GM23338 (cell line): ENCODE results near the gene MYCN.

Source experiments
- EZH2 ChIP-seq: fragments of 200-600 bp; sonication (generic); IDR thresholded peaks from one replicate; pipeline ENCODE4 v1.8.0; 2017; ENCODE audit warnings: antibody characterized with exemption, mild to moderate bottlenecking, low read depth; ENCODE audit not compliant: unreplicated experiment
- EZH2phosphoT487 ChIP-seq: fragments of 200-600 bp; sonication (generic); IDR thresholded peaks from one replicate; pipeline ENCODE4 v1.8.1; 2018; ENCODE audit warnings: antibody characterized with exemption; ENCODE audit not compliant: unreplicated experiment
- POLR2AphosphoS5 ChIP-seq: IDR thresholded peaks from 2 replicates; pipeline ENCODE4 v1.6.1; 2016; ENCODE audit warnings: antibody characterized with exemption, low read depth
- TF ChIP-seq, protein P1 (sequence below), 2 experiments: fragments of 200-600 bp in 1 of 2; sonication (generic) in 1 of 2; conservative IDR thresholded peaks; 2 replicates each; pipeline versions ENCODE4 v1.5.1 to v1.6.1; 2016 to 2017; ENCODE audit warnings: antibody characterized with exemption in 2 of 2, low read depth in 2 of 2, mild to moderate bottlenecking in 2 of 2, moderate library complexity in 1 of 2

- TF ChIP-seq, protein P1, sequence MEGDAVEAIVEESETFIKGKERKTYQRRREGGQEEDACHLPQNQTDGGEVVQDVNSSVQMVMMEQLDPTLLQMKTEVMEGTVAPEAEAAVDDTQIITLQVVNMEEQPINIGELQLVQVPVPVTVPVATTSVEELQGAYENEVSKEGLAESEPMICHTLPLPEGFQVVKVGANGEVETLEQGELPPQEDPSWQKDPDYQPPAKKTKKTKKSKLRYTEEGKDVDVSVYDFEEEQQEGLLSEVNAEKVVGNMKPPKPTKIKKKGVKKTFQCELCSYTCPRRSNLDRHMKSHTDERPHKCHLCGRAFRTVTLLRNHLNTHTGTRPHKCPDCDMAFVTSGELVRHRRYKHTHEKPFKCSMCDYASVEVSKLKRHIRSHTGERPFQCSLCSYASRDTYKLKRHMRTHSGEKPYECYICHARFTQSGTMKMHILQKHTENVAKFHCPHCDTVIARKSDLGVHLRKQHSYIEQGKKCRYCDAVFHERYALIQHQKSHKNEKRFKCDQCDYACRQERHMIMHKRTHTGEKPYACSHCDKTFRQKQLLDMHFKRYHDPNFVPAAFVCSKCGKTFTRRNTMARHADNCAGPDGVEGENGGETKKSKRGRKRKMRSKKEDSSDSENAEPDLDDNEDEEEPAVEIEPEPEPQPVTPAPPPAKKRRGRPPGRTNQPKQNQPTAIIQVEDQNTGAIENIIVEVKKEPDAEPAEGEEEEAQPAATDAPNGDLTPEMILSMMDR (conservative IDR thresholded peaks at IDR 0.05; ENCODE audit: low read depth in 2 of 2): no peak
- TF ChIP-seq EZH2: no peak
- TF ChIP-seq POLR2AphosphoS5: no peak
- TF ChIP-seq EZH2phosphoT487: no peak
These were observed 845 bp upstream of the MYCN start for GRCh38 chr2:15939556-15939853.
